CD1c-positive myeloid dendritic cell (primary cell): ENCODE measurements around the gene EBI3.
A peak's percentile ranks its signal among the peaks of the same experiment; 100 is the strongest.
"Not testable (repeated sequence)": the region's sequence is repeated elsewhere in the genome, so short reads cannot be mapped to it uniquely, and the experiment has no call there.

ENCODE experiments used
- DNase-seq: peaks from one replicate; pipeline ENCODE4 v3.0.0-alpha.2; 2016; ENCODE audit errors: extremely low spot score

Gene EBI3

GRCh38 chr19:4200940-4201542 lies 28.3 kb upstream of the EBI3 start:
- DNase-seq = no peak

GRCh38 chr19:4201798-4202197 lies 27.5 kb upstream of the EBI3 start:
- DNase-seq = no peak

- DNase-seq = no peak
Measured at GRCh38 chr19:4206818-4207484, 22.4 kb upstream of the EBI3 start.

GRCh38 chr19:4208385-4209094 lies 20.8 kb upstream of the EBI3 start:
- peak; percentile 30 for DNase-seq

- DNase-seq = no peak
Measured at GRCh38 chr19:4210166-4210731, 19.1 kb upstream of the EBI3 start.

GRCh38 chr19:4213116-4213515 lies 16.2 kb upstream of the EBI3 start:
- DNase-seq = no peak

- DNase-seq = no peak
Measured at GRCh38 chr19:4215807-4216206, 13.5 kb upstream of the EBI3 start.

- no peak for DNase-seq
Measured at GRCh38 chr19:4216846-4217245, 12.5 kb upstream of the EBI3 start.

- no peak for DNase-seq
Measured at GRCh38 chr19:4217429-4218264, 11.7 kb upstream of the EBI3 start.

- DNase-seq = not testable (repeated sequence)
Measured at GRCh38 chr19:4218523-4218922, 10.8 kb upstream of the EBI3 start.

- no peak for DNase-seq
Measured at GRCh38 chr19:4220188-4220587, 9.1 kb upstream of the EBI3 start.

GRCh38 chr19:4224470-4224869 lies 4.9 kb upstream of the EBI3 start:
- DNase-seq = no peak

- DNase-seq = no peak
Measured at GRCh38 chr19:4225885-4226284, 3.4 kb upstream of the EBI3 start.

GRCh38 chr19:4227771-4228170 lies 1.6 kb upstream of the EBI3 start:
- no peak for DNase-seq

GRCh38 chr19:4228765-4229178 lies 551 bp upstream of the EBI3 start:
- DNase-seq = no peak

GRCh38 chr19:4230237-4230636 lies 914 bp downstream of the EBI3 start:
- DNase-seq = not testable (repeated sequence)

- not testable (repeated sequence) for DNase-seq
Measured at GRCh38 chr19:4231521-4231920, 2.2 kb downstream of the EBI3 start.

- not testable (repeated sequence) for DNase-seq
Measured at GRCh38 chr19:4232139-4232538, 2.8 kb downstream of the EBI3 start.

GRCh38 chr19:4232614-4233281 lies 3.4 kb downstream of the EBI3 start:
- no peak for DNase-seq

- peak; percentile 64 for DNase-seq
Measured at GRCh38 chr19:4233282-4233853, 4.0 kb downstream of the EBI3 start.
